Activated T-cell treated with anti-CD3 and anti-CD28 coated beads, Interleukin-2, amount 50 U/mL, for 48 hours (primary cell): ENCODE measurements around the gene PFN1.

Source experiments
- DNase-seq, 2 experiments: peaks; one replicate each; pipeline ENCODE4 v3.0.0-alpha.2; 2020

PFN1 gene

GRCh38 chr17:4895657-4896331 lies 52.5 kb downstream of the PFN1 start:
- DNase-seq = no peak
